ENCODE data around the gene BRMS1.
"Not testable (repeated sequence)": the region's sequence is repeated elsewhere in the genome, so short reads cannot be mapped to it uniquely, and the experiment has no call there.

Gene BRMS1

DNA sequence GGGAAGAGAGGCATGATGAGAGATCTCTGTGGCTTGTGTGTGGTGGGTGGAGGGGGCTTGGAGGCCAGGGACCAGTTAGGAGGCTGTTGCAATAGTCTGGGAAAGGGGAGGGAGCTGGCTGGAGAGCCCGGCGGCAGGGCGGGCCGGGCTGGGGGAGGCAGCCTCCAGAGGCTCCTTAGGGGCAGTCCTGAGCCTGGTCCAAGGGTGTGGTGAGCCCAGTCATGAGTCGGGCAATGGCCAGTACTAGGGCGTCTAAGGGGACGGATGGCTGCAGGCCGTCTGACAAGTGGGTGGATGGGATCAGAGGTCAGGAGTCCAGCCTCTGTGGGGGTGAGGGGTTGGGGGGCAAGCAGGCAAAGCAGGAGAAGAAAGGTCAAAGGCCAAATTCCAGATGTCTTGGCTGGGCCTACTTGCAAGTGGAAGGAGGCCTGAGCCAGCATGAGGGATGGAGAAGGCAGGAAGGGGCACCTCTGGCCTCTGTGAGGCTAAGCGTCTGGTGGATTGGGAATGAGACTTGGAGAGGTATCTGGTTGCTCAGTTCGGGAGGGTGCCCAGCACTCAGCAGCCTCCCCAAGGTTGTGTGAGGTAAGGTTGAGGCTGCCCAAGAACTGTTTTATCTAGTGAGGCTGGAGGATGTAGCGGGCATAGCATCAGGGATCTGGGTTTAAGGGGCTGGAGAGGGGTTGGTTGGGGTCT lies 22.0 kb downstream of the BRMS1 start:
- DNase-seq = no peak

DNA sequence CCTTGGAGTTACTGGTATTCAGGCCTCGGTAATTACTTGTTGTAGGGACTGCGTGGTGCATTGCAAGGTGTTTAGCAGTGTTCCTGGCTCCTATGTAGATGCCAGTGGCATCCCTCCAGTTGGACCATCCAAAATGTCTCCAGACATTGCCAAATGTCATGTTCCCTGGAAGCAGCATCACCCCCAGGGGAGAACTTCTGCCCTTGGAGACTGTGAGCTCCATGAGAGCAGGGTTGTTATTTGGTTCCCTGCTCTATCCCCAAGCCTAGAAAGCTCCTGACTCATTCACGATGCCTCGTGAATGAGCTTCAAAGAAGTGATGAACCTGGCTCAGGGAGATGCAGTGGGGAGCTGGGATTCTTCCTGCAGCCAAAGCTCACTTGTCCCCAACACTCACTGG lies 23.3 kb downstream of the BRMS1 start:
- DNase-seq = no peak

DNA sequence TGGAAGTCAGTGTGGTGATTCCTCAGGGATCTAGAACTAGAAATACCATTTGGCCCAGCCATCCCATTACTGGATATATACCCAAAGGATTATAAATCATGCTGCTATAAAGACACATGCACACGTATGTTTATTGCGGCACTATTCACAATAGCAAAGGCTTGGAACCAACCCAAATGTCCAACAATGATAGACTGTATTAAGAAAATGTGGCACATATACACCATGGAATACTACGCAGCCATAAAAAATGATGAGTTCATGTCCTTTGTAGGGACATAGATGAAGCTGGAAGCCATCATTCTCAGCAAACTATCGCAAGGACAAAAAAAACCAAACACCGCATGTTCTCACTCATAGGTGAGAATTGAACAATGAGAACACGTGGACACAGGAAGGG lies 24.2 kb downstream of the BRMS1 start:
- not testable (repeated sequence) for DNase-seq

DNA sequence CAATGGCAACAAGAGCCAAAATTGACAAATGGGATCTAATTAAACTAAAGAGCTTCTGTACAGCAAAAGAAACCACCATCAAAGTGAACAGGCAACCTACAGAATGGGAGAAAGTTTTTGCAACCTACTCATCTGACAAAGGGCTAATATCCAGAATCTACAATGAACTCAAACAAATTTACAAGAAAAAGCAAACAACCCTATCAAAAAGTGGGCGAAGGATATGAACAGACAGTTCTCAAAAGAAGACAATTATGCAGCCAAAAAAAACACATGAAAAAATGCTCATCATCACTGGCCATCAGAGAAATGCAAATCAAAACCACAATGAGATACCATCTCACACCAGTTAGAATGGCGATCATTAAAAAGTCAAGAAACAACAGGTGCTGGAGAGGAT lies 24.6 kb downstream of the BRMS1 start:
- DNase-seq = not testable (repeated sequence)

DNA sequence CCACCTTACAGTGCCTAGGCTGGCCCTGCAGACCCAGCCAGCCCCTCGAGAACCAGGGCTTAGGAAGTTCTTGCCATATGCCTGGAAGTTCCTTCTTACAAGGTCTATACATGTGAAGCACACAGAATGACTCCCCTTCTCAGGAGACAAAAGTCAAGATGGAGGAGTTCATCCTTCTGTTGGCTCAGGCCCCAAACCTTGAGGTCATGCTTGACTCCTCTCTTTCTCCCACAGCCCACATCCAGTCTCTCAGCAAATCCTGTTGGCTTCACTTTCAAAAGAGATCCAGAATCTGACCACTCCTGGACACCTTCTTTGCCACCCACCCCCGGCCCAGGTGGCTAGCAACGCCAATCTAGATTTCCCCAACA lies 26.3 kb downstream of the BRMS1 start:
- peak; percentile 29 for DNase-seq

DNA sequence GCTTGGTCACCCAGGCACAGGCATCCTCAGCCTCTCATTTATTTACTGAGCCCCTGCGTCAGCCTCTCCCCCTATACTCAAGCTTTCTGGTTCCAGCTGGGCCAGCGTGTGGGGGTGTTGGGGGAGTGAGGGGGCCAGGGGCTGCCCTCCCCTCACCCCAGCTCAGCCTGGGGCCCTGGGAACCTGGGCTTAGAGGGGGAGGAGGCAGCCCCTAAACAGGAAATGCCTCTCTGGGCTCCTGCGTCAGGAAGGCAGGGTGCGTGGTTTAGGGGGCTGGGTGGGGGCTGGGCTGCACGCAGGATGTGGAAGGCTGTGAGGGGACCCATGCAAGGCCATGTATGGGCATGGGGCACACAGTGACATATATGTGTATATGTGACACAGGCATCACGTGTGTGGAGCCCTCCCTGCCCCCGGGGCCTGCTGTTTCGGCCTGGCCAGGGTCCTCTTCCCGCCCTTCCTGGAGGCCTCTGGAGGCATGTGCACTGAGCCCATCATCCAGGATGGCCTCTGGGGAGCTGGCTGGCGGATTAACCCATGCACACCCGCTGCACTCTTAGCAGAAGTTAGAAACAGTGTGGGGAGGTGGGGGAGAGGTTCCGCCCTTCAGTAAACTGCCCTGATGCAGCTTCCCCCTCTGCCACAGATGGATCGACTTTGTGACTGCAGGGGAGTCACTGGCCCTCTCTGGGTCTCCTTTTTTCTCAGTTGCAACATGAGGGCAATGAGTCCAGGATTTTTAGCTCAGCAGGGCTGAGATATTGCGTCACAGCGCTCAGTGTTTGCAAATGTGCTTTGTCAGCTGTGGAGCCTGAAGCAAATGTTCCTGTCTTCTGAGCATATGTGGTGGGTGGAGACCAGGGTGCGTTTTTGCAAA lies 26.9 kb downstream of the BRMS1 start:
- peak; percentile 71 for DNase-seq

DNA sequence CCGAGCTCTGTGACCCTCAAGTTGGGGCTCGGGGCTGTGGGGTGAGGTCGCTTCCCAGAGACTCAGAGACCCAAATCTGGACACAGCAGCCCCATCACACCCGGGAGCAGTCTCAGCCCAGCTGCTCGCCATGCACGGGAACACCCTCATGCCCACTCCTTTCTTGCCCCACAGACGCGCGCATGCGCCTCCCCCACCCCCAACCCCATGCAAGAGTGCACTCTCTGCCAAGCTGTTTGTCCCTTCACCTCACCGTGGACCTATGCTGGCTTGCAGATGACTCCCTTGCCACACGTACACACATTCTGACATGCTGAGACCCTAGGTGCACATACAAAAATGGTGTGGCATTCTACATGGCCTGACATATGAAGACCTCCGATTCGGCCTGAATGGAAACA lies 27.6 kb downstream of the BRMS1 start:
- DNase-seq = no peak

DNA sequence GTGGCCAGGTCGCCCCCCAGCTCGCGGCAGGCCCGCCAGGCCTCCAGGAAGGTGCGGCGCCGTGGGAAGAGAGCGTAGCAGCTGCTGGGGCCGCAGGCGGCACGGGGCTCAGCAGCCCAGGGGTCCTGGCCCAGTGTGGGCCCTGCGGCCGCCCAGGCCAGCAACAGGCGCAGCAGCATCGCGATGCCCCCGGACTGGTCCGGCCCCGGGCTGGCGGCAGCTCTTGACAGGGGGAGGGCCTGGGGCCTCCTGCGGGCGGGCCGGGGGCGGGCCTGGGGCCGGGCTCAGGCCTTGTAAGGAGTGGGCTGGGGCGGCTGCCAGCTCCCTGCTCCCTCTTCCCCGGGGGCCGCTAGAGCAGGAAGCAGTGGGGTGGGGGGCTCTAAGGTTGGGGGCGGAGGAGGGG lies 28.1 kb downstream of the BRMS1 start, which contains the start of gene CD248:
TSS of gene CD248 (minus strand) at position 196 of the 403 bp plus-strand sequence. CDS start at position 179, 17 bp downstream.
- DNase-seq = peak; percentile 91

DNA sequence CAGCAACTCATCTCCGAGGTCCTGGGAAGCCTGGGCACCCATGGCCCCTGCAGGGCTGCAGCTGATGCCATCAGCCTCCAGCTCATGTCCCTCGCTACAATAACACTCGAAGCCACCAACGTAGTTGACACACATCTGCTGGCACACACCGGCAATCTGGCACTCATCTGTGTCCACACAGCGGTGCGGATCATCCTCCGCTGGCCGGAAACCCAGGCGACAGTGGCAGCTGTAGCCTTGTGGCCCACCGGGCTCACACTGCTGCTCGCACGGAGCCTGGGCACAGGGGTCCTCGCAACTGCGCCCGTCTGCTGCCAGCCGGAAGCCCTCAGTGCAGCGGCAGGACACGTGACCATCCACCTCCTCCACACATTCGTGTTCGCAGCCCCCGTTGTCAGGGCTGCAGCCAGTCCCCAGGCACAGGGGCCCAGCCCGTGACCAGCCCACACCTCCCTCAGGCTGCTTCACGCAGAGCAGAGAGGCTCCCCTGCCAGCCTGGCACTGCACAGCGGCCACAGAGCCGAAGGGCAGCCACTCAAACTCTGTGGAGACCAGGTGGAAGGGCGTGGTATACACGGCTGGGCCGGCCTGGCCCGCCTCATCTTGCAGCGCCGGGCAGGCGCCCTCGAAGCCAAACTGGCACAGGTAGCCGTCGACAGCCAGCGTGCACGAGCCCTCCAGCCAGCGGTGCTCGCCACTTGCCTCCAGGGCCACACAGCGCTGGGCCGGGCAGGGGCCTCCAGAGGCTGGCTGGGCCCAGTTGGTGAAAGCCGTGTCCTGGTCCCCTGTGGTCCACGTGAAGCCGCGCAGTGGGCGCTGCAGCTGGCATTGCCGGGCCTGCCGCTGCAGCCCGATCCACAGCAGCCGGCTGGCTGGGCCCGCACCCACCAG lies 28.7 kb downstream of the BRMS1 start:
- no peak for DNase-seq

GRCh38 chr11:66315498-66315885 lies 29.4 kb downstream of the BRMS1 start:
- DNase-seq = no peak

- DNase-seq = no peak
Observed at GRCh38 chr11:66314561-66315497, 30.1 kb downstream of the BRMS1 start.

DNA sequence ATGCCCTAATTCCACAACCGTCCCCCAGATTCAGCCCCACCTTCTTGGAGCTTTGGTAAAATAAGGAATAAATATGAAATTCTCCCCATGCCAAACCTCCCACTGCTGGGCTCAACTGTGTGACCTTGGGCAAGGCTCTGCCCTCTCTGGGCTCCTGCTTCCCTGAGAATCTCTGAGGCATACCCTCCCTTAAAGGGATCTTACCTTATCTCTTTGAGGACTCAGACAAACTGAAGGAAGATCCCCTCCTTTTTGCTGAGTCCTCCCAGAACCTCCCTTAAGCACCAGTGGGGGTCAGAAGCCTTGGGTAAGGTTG lies 30.8 kb downstream of the BRMS1 start:
- no peak for DNase-seq

DNA sequence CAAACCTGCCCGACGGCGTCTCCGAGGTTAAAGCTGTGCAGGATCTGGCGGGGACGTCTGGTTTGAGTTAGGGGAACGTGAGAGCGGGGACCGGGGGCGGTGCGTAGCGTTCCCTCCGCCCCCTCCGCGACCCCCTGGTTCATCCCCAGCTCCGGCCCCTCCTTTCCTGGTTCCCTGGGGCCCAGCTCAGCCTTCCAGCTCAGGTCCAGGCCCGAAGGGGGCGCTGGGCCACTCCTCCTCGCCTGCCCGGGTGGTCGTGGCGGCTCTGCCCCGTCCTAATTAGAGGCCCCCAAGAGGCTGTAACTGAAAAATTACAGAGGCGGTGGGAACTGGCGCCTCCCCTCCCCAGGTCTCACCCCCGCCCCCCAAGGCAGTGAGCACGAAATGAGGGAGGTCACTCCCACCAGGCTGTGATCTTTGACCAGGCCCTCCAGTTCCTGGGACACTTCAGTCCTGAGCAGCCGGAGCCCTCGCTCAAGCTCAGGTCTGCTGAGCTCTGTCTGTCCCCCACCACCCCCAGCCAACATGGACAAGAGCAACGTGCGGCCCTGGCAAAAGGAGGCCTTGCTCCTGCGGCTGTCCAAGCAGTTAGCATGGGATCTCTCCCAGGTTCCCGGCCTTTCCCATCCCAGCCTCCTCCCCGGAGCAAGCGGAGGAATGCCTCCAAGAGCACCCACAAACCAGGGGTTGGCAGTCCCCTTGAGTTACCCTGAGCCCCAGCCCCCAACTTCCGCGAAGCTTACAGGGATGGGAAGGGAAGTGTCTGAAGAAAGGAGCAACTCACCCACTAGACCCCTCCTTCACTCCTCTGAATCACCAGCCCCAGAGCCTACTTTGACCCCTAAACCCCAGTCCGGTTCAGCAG lies 31.4 kb downstream of the BRMS1 start:
- peak; percentile 90 for DNase-seq

- DNase-seq = peak; percentile 99
Observed at GRCh38 chr11:66312549-66313320, 32.2 kb downstream of the BRMS1 start.

DNA sequence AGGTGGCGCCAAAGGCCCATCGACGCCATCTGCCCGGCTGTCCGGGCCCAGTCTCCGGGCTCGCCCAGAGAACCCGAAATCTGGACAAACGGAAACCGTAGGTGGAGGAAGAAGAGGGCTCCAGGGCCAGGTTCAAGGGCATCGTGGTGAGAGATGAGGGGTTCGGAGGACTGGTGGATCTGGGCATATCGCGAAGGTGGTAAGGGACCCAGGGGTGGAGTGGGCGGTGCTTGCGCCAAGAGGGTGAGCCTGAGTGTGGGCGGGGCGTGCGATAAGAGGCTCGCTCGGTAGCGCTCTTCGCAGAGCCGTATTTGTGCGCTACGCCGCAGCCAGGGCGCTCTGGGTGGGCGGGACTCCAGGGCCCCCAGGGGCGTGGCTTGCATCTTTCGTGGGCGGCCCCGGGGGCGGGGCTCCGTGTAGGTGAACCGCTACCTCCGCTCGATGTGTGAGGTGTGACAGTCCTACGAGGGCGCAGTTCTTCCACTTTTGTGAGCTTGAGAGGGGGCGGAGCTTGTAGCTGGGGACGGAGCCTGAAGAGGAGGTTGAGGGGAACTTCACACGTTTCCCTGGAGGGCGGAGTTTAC lies 32.8 kb downstream of the BRMS1 start:
- peak; percentile 94 for DNase-seq

DNA sequence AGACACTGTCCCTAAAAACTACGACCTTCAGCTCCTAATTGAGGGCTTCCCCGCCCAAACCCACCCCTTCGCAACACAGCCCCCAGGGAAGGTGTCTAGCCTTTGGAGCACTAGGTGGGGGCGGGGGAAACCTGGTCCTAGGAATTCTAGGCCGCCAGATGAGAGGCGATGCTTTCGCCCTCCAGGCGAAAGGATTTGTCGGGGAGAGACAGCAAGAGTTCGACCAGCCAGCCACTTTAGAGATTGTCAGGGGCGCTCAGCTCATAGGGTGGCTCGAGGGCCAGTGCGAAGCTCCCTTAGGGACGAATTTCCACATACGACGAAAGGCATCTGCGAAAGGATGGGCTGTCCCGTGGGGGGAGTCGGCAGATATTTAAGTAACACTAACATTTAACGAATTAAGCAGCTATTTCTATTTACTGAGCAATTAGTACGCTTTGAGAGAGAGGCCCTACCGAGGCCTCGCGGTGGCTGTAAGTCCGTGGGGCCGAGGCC lies 33.4 kb downstream of the BRMS1 start:
- DNase-seq = no peak

- DNase-seq = not testable (repeated sequence)
Observed at GRCh38 chr11:66310803-66311440, 34.0 kb downstream of the BRMS1 start.

- DNase-seq = no peak
Observed at GRCh38 chr11:66310324-66310723, 34.6 kb downstream of the BRMS1 start.

DNA sequence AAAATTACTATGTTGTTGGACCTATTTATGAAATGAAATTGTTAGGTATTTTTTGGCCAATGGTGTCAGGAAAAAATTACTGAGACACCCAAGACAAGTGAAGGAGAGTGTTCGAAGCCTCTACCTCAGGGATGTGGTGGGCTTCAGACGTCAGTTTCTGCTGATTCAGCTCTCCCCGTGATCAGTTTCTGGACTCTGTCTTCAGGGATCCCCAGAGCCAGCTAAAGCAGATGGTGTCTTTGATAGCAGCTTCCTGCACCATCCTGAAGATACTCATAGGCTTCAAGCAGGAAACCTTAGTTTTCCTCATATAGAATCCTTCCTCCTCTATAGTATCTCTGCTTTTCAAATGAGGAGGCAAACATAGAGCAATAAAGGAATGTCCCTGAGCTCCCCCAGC lies 35.4 kb downstream of the BRMS1 start:
- DNase-seq = no peak
